RWPE2 (cell line): ENCODE measurements around the gene KRT13.

Experiments used
- ATAC-seq: fragments of 200-7000 bp; cut with Tn5 transposase; 3 replicates; pipeline ENCODE4 v1.9.1; 2021; ENCODE audit warnings: low read depth
- DNase-seq: peaks from one replicate; pipeline ENCODE4 v3.0.0-alpha.2; 2020; ENCODE audit warnings: low spot score
- H3K27ac ChIP-seq: fragments of 450-650 bp; 2 replicates; pipeline ENCODE4 v1.5.1; 2017; ENCODE audit warnings: mild to moderate bottlenecking; ENCODE audit not compliant: poor library complexity, severe bottlenecking
- H3K27me3 ChIP-seq: fragments of 250-450 bp; sonication (Bioruptor Pico); 2 replicates; pipeline ENCODE4 v1.5.1; 2021; ENCODE audit warnings: mild to moderate bottlenecking, moderate library complexity; ENCODE audit not compliant: insufficient read depth, poor library complexity, severe bottlenecking
- H3K36me3 ChIP-seq: fragments of 250-450 bp; sonication (Bioruptor Pico); 2 replicates; pipeline ENCODE4 v1.5.1; 2020; ENCODE audit warnings: low read depth, mild to moderate bottlenecking, moderate library complexity
- H3K4me1 ChIP-seq: fragments of 250-450 bp; sonication (Bioruptor Pico); 2 replicates; pipeline ENCODE4 v1.5.1; 2021; ENCODE audit warnings: mild to moderate bottlenecking, moderate library complexity; ENCODE audit not compliant: insufficient read depth, poor library complexity, severe bottlenecking
- H3K4me3 ChIP-seq: fragments of 250-450 bp; sonication (Bioruptor Pico); 2 replicates; pipeline ENCODE4 v1.5.1; 2021; ENCODE audit warnings: mild to moderate bottlenecking, moderate library complexity; ENCODE audit not compliant: severe bottlenecking
- H3K9me3 ChIP-seq: fragments of 250-450 bp; sonication (Bioruptor Pico); 2 replicates; pipeline ENCODE4 v1.5.1; 2021; ENCODE audit warnings: mild to moderate bottlenecking, moderate library complexity; ENCODE audit not compliant: severe bottlenecking
- CTCF ChIP-seq: fragments of 450-650 bp; IDR thresholded peaks from one replicate; pipeline ENCODE4 v1.5.1; 2017; ENCODE audit warnings: mild to moderate bottlenecking, moderate library complexity; ENCODE audit not compliant: poor library complexity, severe bottlenecking

KRT13 gene

GRCh38 chr17:41466988-41467387, 38.4 kb downstream of the KRT13 start, which contains the start of gene KRT32:
Gene KRT32 (minus strand): TSS chr17:41467386. CDS start chr17:41467325, 61 bp downstream.
- Histone ChIP-seq H3K4me3 (no peak within 1 kb of the TSS), H3K36me3 (no peaks in the 10 kb centered on the region), H3K27me3 (no peaks in the 10 kb centered on the region), H3K9me3 (no peaks in the 10 kb centered on the region), H3K4me1 (peaks cover 10% of the 10 kb centered on the region), H3K27ac (no peak within 1 kb of the TSS)
- ATAC-seq = no peak
- TF ChIP-seq CTCF = no peak
- DNase-seq = no peak

GRCh38 chr17:41464682-41465081, 40.7 kb downstream of the KRT13 start:
- peak; percentile 97 for ATAC-seq
- Histone ChIP-seq H3K27me3 (no peaks in the 10 kb centered on the region), H3K4me3 (no peak overlapping the region), H3K9me3 (no peaks in the 10 kb centered on the region), H3K27ac (no peak overlapping the region), H3K36me3 (no peaks in the 10 kb centered on the region), H3K4me1 (peaks cover 10% of the 10 kb centered on the region)
- TF ChIP-seq CTCF = no peak
- DNase-seq = peak; percentile 87

- DNase-seq (no peak), ATAC-seq (no peak)
- no peak for TF ChIP-seq CTCF
- Histone ChIP-seq H3K9me3 (no peaks in the 10 kb centered on the region), H3K4me3 (no peak overlapping the region), H3K4me1 (peaks cover 10% of the 10 kb centered on the region), H3K36me3 (no peaks in the 10 kb centered on the region), H3K27ac (no peak overlapping the region), H3K27me3 (no peaks in the 10 kb centered on the region)
Observed at GRCh38 chr17:41464173-41464572, 41.2 kb downstream of the KRT13 start.

- DNase-seq = no peak
- TF ChIP-seq CTCF = no peak
- ATAC-seq = no peak
- Histone ChIP-seq H3K36me3 (no peaks in the 10 kb centered on the region), H3K27me3 (no peaks in the 10 kb centered on the region), H3K9me3 (no peaks in the 10 kb centered on the region), H3K4me3 (no peak overlapping the region), H3K27ac (no peak overlapping the region), H3K4me1 (peaks cover 10% of the 10 kb centered on the region)
Observed at GRCh38 chr17:41463746-41464145, 41.7 kb downstream of the KRT13 start.

GRCh38 chr17:41462705-41463104, 42.7 kb downstream of the KRT13 start:
- H3K9me3 ChIP-seq = no peaks in the 10 kb centered on the region
- TF ChIP-seq CTCF = no peak
- H3K4me1 ChIP-seq = peaks cover 10% of the 10 kb centered on the region
- H3K27me3 ChIP-seq = no peaks in the 10 kb centered on the region
- no peak for DNase-seq
- H3K27ac ChIP-seq = no peak overlapping the region
- no peak overlapping the region for H3K4me3 ChIP-seq
- no peaks in the 10 kb centered on the region for H3K36me3 ChIP-seq
- ATAC-seq = no peak
